ENCODE results near the gene ZCCHC17.
A peak's percentile ranks its signal among the peaks of the same experiment; 100 is the strongest.
"Not testable (repeated sequence)": the region's sequence is repeated elsewhere in the genome, so short reads cannot be mapped to it uniquely, and the experiment has no call there.

ZCCHC17 gene, protein sequence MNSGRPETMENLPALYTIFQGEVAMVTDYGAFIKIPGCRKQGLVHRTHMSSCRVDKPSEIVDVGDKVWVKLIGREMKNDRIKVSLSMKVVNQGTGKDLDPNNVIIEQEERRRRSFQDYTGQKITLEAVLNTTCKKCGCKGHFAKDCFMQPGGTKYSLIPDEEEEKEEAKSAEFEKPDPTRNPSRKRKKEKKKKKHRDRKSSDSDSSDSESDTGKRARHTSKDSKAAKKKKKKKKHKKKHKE

DNA sequence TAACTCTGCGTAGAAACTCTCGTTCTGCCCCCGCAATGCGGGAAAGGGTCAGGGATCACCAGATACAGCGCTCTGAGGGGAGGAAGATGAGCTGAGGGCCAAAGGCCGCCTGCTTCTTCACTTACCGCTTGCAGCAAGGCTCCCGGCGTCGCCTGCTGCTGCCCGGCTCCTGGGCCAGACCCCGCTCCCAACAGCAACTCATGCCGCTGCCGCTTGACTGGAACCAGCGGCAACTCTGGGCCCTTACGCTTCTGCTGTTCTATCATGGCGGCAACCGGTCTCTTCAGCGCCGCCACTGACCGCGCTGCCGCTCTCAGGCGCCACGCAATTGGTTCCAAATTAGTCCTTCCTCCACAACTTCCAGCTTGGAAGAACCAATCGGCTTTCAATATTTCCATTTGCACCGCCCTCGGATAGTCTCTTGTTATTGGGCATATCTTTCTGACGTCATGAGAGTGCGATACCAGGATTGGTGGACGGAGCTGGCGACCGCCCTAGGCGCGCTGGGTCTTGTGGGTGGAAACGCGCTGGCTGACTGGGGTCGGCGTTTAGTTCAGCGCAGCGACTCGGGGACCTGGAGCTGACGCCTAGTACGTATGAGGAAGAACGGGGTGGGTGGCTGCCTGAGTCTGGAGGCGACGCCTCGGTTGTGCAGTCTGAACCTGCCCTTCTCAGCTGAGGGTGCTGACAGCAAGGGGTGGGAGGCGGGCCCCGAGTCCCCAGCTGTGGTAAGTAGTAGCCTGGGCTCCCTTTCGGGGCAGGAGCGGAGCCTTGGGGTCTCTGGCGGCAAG is at the start of gene ZCCHC17, which contains the start of gene SNRNP40:
ZCCHC17 (plus strand) TSS at position 547 of the 791 bp plus-strand sequence. CDS start 13,067 bp downstream, outside the sequence.
SNRNP40 (minus strand) TSS at position 303 of the 791 bp plus-strand sequence; CDS start at position 266, 37 bp downstream.
- DNase-seq (ENCODE audit: low read depth) = peak; percentile 98

DNA sequence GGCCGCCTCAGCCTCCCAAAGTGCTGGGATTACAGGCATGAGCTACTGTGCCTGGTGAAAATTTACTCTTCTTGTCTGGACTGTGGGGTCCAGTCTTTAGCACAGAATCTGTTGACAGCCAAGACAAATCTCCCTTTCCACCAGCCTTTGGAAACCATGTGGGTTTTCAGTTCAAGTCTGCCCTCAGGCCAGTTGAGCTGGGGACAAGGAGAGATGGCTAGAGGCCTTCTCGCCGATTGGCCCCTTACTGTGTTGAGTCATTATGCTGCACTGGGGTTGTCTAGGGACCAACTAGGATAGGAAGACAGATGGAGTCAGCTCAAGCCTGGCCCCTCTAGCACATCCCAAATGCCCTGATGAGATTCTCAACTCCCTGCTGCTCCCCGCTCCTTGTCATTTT is 48.6 kb upstream of the ZCCHC17 start:
- no peak for DNase-seq (ENCODE audit: low read depth)

DNA sequence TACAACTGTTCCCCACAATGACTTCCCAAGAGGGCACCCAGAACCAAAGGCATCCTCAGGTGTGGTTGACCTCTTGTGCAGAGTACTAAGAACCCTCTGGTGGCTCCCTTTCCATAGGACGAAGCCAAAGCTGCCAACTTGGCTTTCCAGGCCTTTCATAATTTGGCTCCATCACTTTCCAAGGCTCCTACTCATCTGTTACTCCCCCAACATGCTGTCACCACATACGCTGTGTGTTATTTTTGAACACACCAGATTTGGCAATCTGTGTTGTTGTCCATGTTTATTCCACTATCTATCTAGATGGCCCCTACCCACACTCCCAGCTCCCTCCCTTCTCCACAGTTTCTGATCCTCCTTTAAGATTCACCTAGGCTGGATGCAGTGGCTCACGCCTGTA is 47.0 kb upstream of the ZCCHC17 start:
- DNase-seq (ENCODE audit: low read depth) = no peak

DNA sequence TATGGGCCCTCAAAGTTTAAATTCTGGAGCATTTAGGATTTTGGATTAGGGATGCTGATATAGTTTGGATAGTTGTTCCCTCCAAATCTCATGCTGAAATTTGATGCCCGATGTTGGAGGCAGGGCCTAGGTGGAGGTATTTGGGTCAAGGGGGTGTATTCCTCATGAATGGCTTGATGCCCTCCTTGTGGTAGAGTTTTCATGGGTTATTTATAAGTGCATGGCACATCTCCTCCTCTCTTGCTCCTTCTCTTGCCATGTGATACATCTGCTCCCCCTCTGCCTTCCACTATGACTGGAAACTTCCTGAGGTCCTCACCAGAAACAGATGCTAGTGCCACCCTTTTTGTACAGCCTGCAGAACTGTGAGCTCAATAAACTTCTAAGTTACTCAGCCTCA is 39.6 kb upstream of the ZCCHC17 start:
- no peak for DNase-seq (ENCODE audit: low read depth)

DNA sequence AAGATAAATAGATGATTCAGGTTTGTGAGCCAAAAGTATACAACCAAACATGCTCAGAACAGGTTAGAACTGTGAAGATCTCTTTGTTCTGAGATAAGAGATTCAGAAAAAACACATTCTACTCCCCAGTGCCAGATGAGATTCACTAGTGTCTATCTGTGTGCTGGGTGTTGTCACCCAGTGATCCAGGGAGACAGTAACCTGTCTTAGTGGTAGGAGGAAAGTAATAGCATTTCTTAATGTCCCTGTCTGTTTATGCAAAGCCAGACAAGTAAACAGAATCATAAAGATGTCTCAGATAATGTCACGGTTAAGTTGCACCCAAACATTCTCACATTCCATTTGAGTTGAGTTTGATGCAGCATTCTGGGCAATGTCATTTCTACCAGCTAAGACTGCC is 38.3 kb upstream of the ZCCHC17 start:
- DNase-seq (ENCODE audit: low read depth) = no peak

DNA sequence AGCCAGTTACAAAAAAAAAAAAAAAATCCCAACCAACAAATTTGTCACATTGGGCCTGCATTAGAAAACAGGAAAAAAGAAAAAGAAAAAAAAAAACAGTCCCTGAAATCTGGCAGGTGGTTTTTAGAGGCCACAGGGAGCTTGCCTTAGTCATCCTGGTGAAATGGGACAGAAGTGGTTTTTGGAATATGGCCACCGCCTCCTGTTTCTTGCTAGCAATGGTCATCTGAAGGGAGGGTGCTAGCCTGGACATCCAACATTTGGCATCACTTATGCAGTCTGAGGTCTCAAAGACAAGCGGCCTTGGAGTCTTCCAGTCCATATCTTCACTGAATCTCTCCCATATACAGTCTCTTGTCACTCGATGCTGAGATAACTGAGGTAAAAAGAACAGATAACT is 37.1 kb upstream of the ZCCHC17 start:
- no peak for DNase-seq (ENCODE audit: low read depth)

DNA sequence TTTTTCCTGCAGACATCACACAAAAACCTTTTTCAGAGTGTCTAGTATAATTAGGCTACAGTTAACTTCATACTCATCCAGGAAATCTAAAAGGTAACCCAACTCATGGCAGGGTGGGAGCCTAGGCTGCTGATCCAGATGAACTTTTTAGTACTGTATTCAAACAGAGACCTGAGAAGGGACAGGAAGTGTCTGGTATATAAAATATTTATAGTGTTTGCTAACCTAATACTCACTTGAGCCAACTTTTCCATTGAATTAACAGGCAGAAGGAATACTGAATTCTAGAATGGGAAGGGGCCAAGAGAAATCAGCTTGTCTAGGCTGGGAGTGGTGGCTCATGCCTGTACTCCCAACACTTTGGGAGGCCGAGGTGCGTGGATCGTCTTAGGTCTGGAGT is 34.9 kb upstream of the ZCCHC17 start:
- no peak for DNase-seq (ENCODE audit: low read depth)

DNA sequence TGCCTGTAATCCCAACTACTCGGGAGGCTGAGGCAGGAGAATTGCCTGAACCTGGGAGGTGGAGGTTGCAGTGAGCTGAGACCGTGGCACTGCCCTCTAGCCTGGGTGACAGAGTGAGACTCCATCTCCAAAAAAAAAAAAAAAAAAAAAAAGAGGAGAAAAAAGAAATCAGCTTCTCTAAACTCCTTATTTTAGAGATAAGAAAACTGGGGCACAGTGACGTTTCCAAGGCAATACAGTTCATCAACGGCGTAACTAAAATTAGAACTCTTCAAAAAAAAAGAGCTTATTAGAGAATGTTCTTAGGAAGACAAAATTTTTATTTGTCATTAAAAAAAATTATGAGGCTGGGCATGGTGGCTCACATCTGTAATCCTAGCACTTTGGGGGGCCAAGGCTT is 34.4 kb upstream of the ZCCHC17 start:
- not testable (repeated sequence) for DNase-seq (ENCODE audit: low read depth)

DNA sequence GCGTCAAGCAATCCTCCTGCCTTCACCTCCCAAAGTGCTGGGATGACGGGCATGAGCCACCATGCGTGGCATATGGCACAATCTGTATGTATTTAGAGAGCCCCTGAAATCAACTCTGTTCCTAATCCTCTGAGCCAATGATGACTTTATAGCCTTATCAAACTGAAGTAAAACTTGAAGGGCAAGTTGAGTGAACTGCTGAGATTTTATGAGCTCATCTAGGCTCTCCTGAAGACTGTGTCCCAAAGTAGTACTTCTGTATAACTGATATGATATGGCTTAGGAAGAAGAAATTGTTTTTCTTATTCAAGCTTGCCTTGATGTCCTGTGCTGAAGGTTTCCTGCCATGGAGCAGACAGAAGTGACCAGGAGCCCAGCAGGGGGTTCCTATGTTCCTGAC is 33.4 kb upstream of the ZCCHC17 start:
- DNase-seq (ENCODE audit: low read depth) = no peak

DNA sequence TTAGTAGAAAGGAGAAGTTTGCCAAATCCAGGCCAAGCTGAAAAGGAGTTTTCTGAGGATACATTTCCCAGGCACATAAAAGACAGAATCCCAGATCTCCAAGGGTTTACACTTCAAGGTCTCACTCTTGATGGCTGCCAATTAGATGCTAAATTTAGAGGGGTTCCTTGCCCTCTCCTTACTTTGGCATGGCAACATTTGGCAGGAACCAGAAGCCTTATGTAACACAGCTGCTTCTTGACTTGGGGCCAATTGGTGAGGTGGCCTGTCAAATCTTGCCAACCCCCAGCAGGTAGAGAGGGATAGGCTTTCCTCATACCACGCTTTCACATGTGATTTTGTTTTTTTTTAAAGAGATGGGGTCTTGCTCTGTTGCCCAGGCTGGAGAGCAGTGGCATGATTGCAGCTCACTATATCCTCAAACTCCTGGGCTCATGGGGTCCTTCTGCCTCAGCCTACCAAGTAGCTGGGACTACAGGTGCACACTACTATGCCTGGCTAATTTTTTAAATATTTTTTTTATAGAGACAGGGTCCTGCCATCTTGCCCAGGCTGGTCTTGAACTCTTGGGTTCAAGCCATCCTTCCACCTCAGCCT is 31.9 kb upstream of the ZCCHC17 start:
- no peak for DNase-seq (ENCODE audit: low read depth)

DNA sequence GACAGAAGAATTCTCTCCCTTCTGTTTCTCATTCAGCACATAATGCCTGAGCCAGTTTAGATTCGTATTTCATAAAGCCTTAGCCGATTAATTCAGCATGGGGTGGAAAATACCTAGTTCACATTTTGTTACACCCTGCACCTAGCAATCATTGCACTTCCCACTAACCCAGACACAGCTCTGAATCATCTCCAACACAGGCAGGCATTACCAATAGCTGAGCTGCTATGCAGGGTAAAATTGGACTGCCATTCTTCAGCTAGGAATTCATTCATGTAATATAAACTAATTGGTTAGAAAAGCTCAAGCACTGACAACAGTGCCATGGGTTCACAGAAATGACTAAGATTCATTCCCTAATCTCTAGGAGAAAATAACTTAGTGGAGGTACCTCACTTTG is 30.3 kb upstream of the ZCCHC17 start:
- DNase-seq (ENCODE audit: low read depth) = no peak

DNA sequence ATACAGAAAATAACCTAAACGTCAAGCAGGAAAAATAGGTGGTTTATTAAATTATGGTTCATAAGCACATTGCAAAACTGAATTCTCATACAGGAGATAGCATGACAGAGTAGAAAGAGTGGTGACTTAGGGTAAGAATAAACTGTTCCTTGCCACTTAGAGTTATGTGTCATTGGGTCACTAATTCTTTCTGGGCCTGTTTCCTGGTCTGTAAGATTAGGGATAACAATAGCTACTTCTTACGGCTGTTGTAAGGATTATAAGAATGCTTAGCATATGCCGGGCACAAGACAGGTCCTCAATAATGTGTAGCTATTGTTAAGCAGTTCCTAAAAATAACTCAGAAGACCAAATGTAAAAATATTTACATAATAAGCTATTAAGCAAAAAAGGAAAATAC is 24.5 kb upstream of the ZCCHC17 start:
- no peak for DNase-seq (ENCODE audit: low read depth)

DNA sequence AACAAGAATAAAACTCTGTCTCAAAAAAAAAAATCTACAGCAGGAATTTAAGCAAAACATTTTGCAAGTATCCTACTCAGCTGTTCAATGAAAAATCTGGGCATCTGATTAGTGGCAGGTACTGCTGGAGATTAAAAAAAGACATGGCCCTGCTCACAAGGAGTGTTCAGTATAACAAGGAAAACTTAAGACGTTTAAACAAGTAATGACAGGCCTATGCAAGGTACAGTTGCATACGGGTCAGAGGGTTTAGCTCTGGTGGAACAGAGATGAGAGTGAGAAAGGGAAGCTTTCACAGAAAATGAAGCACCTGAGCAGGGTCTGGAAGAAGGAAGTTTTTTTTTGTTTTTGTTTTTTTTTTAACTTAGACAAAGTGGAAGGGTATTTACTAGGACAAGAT is 23.2 kb upstream of the ZCCHC17 start:
- no peak for DNase-seq (ENCODE audit: low read depth)

DNA sequence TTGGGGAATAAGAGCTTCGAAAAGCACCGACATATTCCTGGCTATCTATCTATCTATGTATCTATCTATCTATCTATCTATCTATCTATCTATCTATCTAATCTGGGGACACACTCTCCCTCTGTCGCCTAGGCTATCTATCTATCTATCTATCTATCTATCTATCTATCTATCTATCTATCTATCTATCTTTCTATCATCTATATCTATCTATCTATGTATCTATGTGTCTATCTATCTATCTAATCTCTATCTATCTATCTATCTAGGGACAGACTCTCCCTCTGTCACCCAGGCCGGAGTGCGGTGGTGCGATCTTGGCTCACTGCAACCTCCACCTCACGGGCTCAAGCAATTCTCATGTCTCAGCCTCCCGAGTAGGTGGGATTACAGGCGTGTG is 14.4 kb upstream of the ZCCHC17 start:
- not testable (repeated sequence) for DNase-seq (ENCODE audit: low read depth)

DNA sequence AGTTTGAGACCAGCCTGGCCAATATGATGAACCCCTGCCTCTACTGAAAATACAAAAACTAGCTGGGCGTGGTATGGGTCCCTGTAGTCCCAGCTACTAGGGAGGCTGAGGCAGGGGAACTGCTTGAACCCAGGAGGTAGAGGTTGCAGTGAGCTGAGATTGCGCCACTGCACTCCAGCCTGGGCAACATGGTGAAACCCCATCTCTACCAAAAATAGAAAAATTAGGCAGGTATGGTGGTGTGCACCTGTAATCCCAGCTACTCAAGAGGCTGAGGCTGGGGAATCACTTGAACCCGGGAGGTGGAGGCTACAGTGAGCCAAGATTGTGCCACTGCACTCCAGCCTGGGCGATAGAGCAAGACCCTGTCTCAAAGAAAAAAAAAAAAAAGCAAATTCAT is 9.0 kb upstream of the ZCCHC17 start:
- not testable (repeated sequence) for DNase-seq (ENCODE audit: low read depth)

DNA sequence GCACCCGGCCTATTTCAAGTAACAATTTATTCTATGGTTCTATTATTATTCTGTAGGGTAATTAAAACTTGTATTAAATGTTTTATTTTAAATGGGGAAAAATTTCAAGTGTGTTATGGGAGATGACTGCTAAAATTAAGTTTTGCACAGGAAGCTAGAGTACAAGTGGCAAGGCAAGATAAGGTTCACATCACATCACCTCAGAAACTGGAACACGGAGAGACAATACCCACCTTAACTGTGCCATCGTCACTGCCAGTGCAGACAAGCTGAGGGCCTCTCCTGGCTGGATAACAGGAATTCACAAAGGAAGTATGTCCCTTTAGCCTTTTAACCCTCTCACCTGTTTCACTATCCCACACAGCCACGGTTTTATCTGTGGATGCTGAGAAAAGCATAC is 7.8 kb upstream of the ZCCHC17 start:
- DNase-seq (ENCODE audit: low read depth) = no peak

DNA sequence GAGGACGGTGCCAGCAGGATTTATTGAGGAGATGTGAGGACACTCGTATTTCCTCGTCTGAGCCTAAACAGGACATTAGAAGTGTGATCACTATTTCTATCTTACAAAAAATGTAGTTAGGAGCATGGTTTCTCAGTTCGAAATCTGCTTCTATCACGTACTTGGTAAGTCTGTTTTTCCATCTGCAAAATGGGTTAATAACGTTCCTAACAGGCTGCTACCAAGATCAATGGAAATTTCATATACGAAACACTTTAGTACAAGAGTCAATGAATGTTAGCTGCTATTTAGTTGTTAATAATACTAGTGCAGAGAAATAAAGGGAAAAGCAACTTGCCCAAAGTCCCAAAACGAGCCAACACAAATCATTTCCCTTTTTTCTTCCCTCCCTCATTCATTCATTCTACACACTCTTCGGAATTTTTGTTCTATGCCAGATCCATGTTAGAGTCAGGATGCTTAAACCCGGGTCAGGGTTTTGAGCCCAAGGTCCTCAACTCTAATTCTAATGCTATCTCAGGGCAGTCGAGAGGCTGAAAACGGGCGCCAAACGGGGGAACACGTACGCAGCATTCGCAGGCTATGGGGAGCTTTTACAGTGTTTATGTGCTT is 852 bp upstream of the ZCCHC17 start:
- DNase-seq (ENCODE audit: low read depth) = no peak

DNA sequence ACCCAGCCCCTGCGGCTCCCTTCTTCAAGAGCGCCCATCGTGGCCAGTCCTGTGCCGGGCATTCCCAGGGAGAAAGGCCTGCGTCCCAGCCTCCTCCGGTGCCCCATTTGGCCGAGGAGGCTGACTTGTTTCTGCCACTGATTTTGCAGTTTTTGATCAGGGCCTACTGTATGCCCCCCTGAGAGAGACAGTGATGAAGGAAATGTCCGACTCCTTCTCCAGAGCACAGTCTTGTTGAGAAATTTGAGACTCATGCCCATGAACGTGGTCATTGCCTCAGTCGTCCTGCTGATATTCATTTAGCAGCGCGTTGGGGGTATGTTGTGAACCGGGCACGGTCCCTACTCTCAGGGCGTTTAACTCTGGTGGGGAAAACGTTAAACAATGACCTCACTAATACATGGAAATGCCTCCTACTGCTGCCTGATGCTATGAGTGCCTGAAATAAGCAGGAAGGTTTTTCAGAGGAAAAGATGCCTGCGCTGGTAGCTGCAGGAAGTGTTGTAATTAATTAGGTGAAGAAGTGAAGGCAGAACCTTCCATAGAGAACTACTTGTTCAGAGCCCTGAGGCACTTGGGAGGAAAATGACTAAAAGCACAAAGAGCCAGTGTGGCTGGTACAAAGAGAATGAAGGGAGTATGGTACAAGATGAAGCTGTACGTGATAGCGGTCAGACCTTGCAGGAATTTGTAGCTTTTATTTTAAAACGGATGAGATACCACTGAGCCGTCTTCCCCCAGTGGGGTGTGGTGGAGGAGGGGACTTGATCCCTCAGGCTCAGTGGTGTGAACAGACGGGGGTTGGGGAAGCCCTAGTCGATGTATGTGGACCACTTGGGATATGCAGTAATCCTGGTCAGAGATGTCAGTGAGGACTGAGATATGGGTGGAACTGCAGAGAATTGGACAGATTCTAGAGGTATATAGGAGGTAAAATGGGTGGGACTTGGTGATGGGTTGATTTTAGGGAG is 730 bp downstream of the ZCCHC17 start:
- no peak for DNase-seq (ENCODE audit: low read depth)

DNA sequence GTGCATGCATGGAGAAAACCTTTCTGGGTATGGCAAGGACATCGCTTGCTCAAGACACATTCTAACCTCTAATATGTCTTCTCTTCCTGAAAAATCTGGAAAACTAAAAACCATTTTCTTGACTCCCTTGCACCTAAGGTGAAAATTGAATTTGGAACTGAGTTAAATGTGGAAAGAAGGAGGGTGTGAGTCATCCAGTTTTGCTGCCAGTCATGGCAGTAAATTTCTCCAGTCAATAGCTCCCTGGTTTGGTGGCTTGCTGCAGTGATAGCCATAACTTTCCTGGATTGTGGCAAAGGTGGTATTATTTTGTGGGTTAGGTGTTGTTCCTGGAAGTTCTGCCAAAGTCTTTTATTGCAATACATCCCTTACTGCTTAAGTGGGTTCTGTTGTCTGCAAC is 2.5 kb downstream of the ZCCHC17 start:
- no peak for DNase-seq (ENCODE audit: low read depth)

DNA sequence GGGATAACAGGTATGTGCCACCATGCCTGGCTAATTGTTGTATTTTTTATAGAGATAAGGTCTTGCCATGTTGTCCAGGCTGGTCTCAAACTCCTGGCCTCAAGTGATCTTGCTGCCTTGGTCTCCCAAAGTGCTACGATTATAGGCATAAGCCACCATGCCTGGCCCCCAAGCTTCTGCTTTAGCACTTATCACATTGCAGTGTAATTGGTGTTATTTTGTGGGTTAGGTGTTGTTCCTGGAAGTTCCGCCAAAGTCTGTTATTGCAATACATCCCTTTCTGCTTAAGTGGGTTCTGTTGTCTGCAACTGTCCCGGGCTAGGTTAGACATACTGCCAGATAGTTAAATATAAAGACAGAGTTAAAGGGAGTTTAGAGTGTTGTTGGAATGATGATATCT is 3.4 kb downstream of the ZCCHC17 start:
- no peak for DNase-seq (ENCODE audit: low read depth)

DNA sequence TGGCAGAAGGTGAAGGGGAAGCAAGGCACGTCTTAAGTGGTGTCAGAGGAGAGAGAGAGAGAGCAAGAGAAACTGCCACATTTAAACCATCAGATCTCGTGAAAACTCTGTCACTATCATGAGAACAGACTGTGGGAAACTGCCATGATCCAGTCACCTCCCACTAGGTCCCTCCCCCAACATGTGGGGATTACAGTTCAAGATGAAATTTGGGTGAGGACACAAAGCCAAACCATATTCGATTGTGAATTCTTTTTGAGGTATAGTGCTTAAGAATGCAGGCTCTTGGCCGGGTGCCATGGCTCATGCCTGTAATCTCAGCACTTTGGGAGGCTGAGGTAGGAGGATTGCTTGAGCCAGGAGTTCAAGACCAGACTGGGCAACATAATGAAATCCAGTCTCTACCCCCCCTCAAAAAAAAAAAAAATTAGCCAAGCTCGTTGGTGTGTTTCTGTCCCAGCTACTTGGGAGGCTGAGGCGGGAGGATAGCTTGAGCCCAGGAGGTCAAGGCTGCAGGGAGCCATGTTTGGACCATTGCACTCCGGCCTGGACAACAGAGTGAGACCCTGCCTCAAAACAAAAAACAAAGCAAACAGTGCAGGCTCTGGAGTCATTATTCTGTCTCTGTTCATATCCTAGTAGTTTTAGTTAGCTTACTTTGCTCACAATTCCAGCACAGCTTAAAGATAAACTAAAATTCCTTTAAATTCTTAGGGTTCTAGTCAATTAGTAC is 6.0 kb downstream of the ZCCHC17 start:
- no peak for DNase-seq (ENCODE audit: low read depth)

Measured in CMK (cell line).